ENCODE measurements around the gene CD300LG.

The CD300LG gene

DNA sequence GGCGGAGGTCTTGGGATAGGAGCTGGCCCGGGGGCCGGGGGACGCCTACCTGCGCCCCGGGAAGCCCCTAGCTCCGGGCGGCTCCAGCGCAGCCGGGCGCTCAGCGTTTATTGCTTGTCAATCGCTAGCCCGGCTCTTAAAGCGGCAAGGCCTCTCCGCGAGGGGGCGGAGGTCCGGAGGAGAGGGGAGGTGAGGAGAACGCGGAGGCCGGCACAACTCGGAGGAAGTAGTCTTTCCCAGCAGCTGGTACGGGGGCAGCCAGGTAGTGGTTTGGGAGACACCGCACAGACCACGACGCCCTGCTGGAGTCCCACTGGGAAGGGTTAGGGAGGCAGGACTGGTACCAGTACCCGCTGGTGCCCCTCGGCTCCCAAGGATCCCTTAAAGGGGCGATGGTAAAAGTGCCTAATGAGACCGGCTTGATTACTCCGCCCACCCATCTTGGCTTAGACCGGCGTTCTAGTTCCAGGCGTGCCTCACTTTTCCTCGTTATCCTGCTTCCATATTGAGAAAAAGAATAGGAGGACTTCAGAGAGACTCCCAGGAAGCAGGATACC, 60.5 kb downstream of the CD300LG start, which contains the start of gene MPP2:
TSS of gene MPP2 (minus strand) at position 112 of the 557 bp plus-strand sequence. CDS start 3,076 bp downstream, outside the sequence.
- peak; percentile 76 for DNase-seq (ENCODE audit: low spot score)

DNA sequence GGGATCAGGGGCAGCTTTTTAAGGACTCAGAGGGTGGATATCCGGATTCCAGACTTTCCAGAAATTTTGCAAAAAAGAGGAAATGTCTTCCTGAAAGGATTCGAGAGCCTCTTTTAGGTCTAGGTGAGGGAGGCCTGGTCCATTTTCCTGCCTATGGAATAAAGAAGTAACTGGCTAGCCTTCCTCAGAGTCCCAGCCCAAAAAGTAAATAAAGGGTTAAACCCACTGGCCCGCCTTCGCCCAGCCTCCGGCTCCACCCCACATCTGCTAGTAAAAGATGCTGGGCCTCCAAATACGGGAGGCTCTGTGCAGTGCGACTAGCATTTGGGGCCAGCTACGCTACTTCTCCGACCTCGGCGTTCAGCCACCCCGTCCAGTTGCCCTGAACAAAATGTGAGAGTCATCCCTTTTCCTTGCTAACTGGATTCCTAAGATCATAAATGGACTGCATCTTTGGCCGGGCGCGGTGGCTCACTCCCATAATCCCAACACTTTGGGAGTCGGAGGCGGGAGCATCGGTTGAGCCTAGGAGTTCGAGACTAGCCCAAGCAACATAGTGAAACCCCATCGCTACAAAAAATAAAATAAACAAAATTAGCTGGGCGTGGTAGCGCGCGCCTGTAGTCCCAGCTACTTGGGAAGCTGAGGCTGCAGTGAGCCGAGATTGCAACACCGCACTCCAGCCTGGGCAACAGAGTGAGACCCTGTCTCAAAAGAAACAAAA, 61.2 kb downstream of the CD300LG start:
- DNase-seq (ENCODE audit: low spot score): peak; percentile 65

DNA sequence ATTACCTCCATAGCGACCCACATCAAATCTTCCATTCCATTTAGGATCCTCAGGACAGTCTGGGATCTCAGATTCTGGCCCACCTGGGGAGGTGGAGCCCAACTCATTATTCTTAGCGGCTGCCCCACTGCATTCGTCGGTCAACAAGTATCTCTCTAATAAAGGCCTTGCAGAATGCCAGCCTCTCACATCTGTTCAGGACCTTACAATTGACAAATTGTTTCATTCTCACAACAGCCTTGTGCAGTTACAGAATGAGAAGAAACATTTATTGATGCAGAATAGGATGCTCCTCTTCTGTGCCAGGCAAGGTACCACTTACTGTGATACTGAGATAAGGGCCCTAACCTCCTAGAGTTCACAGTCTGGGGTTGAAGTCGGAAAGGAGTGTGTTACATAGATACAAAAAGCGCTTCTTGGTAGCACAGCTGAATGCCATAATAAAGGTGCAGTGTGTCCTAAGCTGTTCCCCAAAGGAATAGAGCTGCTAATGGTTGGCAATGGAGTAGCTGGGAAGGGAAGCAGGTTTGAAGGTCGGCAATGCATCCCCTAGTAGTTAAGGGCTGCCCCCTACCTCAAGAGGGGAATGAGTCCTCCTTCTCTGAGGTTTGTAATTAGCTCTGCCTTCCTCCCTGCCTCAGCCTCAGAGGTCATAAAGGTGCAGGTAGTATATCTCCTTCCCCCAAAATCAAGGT, 62.7 kb downstream of the CD300LG start:
- no peak for DNase-seq (ENCODE audit: low spot score)

DNA sequence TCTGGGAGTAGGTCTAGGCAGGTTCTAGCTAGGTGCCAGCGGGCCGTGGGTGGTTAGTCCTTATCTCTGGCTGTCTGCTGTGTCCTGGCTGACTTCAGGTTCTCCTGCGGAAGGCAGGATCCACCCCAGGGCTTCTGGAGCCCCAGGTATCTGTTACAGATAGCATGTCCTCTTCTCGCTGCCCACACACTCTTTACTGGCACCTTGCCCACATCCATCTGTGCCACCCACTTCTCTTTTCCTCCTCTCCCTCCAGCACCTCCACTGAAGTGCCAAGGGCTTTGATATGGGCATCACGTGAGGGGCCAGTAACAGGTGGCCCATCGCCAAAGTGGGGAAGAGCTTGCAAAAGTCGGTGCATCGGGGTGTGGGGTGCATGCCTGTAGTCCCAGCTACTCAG, 64.9 kb downstream of the CD300LG start:
- no peak for DNase-seq (ENCODE audit: low spot score)

DNA sequence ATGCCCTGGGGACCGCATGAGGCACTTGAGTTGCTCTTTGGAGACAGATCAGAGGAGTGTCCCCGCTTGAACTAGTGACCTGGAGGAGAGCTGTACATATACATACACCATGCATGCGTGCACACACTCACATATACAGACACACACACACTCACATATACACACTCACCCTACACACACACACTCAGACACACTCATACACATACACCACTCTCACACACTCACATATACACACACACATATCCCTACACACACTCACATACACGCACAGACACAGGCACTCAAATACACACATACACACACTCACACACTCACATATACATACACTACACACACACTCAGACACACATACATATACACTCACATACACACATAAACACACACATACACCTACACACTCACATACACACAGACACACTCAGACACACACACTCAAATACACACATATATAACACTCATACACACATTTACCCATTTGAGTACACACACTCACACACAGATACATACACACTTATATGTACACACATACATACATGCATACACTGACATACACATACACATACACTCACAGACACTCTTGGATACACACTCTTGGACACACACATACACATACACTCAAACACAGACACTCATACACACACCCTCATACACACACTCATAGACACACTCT, 65.8 kb downstream of the CD300LG start:
- no peak for DNase-seq (ENCODE audit: low spot score)
